ENCODE results near the gene EXT2. TPM values are rescaled to one million over a fixed set of nuclear protein-coding genes. Genes with fewer than 3 reads are reported as not detected.

The EXT2 gene
- total RNA-seq, 1 experiment from 2014 or later, result 39.1 TPM

GRCh38 chr11:44127130-44127529 is 31.7 kb downstream of the EXT2 start:
- CTCF ChIA-PET, result interaction anchor here (0.6 kb wide), 1 partner anchor 10 kb away, joined by 3 read pairs; no protein-coding TSS in a partner anchor
- DNase-seq (ENCODE audit: low spot score) (no peak), ATAC-seq (no peak)
- no peak for TF ChIP-seq NR1H2 (CRISPR knock-in tag; IDR thresholded peaks at IDR 0.05)
- no peak for TF ChIP-seq ETV6 (CRISPR knock-in tag; IDR thresholded peaks at IDR 0.05)
- no peak for TF ChIP-seq ZNF423 (CRISPR knock-in tag; IDR thresholded peaks at IDR 0.05)
- TF ChIP-seq ZNF219 (CRISPR knock-in tag; IDR thresholded peaks at IDR 0.05; ENCODE audit: borderline replicate concordance), result no peak
- TF ChIP-seq KAT7 (CRISPR knock-in tag; IDR thresholded peaks at IDR 0.05; ENCODE audit: borderline replicate concordance), result no peak
- TF ChIP-seq ZNF121 (CRISPR knock-in tag; IDR thresholded peaks at IDR 0.05), result no peak
- TF ChIP-seq ZNF396 (CRISPR knock-in tag; IDR thresholded peaks at IDR 0.05; ENCODE audit: borderline replicate concordance), result no peak
- no peak for TF ChIP-seq IRF1 (CRISPR knock-in tag; IDR thresholded peaks at IDR 0.05)
- TF ChIP-seq MYBL2 (CRISPR knock-in tag; IDR thresholded peaks at IDR 0.05), result no peak
- no peak for TF ChIP-seq FOXP4 (CRISPR knock-in tag; IDR thresholded peaks at IDR 0.05)
- TF ChIP-seq SOX15 (CRISPR knock-in tag; IDR thresholded peaks at IDR 0.05), result no peak
- TF ChIP-seq NR2C2 (CRISPR knock-in tag; IDR thresholded peaks at IDR 0.05), result no peak
- TF ChIP-seq ZNF263 (CRISPR knock-in tag; IDR thresholded peaks at IDR 0.05; ENCODE audit: low read depth), result no peak
- no peak for TF ChIP-seq AFF4 (CRISPR knock-in tag; IDR thresholded peaks at IDR 0.05; ENCODE audit: borderline replicate concordance)
- TF ChIP-seq RORB (CRISPR knock-in tag; IDR thresholded peaks at IDR 0.05), result no peak
- no peak for TF ChIP-seq JAZF1 (CRISPR knock-in tag; IDR thresholded peaks at IDR 0.05)
- no peak for TF ChIP-seq NFATC4 (CRISPR knock-in tag; IDR thresholded peaks at IDR 0.05)
- TF ChIP-seq GRHL2 (CRISPR knock-in tag; IDR thresholded peaks at IDR 0.05; ENCODE audit: insufficient replicate concordance, severe bottlenecking), result no peak
- TF ChIP-seq HMGA2 (CRISPR knock-in tag; IDR thresholded peaks at IDR 0.05), result no peak
- TF ChIP-seq USF1 (CRISPR knock-in tag; IDR thresholded peaks at IDR 0.05), result no peak
- Mint-ChIP-seq H3K36me3 (peaks cover 17% of the 10 kb centered on the region), H3K27me3 (ENCODE audit: low read depth) (no peaks in the 10 kb centered on the region), H3K27ac (no peak overlapping the region), H3K4me1 (no peaks in the 10 kb centered on the region), H3K9me3 (no peaks in the 10 kb centered on the region), H3K4me3 (no peak overlapping the region)
- POLR2A ChIA-PET, result no interaction called here

- no peak for DNase-seq (ENCODE audit: low spot score)
- ChIA-PET CTCF (no interaction called here), POLR2A (no interaction called here)
- Mint-ChIP-seq H3K4me3 (no peak overlapping the region), H3K36me3 (peaks cover 17% of the 10 kb centered on the region), H3K27me3 (ENCODE audit: low read depth) (no peaks in the 10 kb centered on the region), H3K9me3 (no peaks in the 10 kb centered on the region), H3K27ac (no peak overlapping the region), H3K4me1 (no peaks in the 10 kb centered on the region)
- ATAC-seq, result no peak
- no peak for TF ChIP-seq NR3C1 (CRISPR knock-in tag; conservative IDR thresholded peaks at IDR 0.05; ENCODE audit: low read depth)
- TF ChIP-seq AR (CRISPR knock-in tag; IDR thresholded peaks at IDR 0.05), result no peak
- no peak for TF ChIP-seq ZBTB43 (CRISPR knock-in tag; IDR thresholded peaks at IDR 0.05)
- TF ChIP-seq MYBL2 (CRISPR knock-in tag; IDR thresholded peaks at IDR 0.05), result no peak
- TF ChIP-seq RELA (CRISPR knock-in tag; IDR thresholded peaks at IDR 0.05; ENCODE audit: borderline replicate concordance), result no peak
- TF ChIP-seq ZBTB21 (CRISPR knock-in tag; IDR thresholded peaks at IDR 0.05; ENCODE audit: borderline replicate concordance), result no peak
- no peak for TF ChIP-seq ZNF396 (CRISPR knock-in tag; IDR thresholded peaks at IDR 0.05; ENCODE audit: borderline replicate concordance)
Measured at GRCh38 chr11:44128729-44129128, 33.3 kb downstream of the EXT2 start.

Measured in WTC11 (cell line).